ENCODE data around the gene NECAB2.

The NECAB2 gene

GRCh38 chr16:83932955-83933673 is 34.9 kb upstream of the NECAB2 start:
- H3K4me3 ChIP-seq (ENCODE audit: low read length), result no peak overlapping the region
- no peak for DNase-seq (ENCODE audit: low read depth)
- TF ChIP-seq CTCF (conservative IDR thresholded peaks at IDR 0.05; ENCODE audit: low read depth, low read length), result no peak

- no peak overlapping the region for H3K4me3 ChIP-seq (ENCODE audit: low read length)
- no peak for TF ChIP-seq CTCF (conservative IDR thresholded peaks at IDR 0.05; ENCODE audit: low read depth, low read length)
- no peak for DNase-seq (ENCODE audit: low read depth)
Measured at GRCh38 chr16:83933885-83934683, 34.0 kb upstream of the NECAB2 start.

- H3K4me3 ChIP-seq (ENCODE audit: low read length), result no peak overlapping the region
- no peak for TF ChIP-seq CTCF (conservative IDR thresholded peaks at IDR 0.05; ENCODE audit: low read depth, low read length)
- DNase-seq (ENCODE audit: low read depth), result no peak
Measured at GRCh38 chr16:83934684-83934977, 33.4 kb upstream of the NECAB2 start.

GRCh38 chr16:83935005-83935857 is 32.8 kb upstream of the NECAB2 start:
- no peak for TF ChIP-seq CTCF (conservative IDR thresholded peaks at IDR 0.05; ENCODE audit: low read depth, low read length)
- no peak for DNase-seq (ENCODE audit: low read depth)
- no peak overlapping the region for H3K4me3 ChIP-seq (ENCODE audit: low read length)

- H3K4me3 ChIP-seq (ENCODE audit: low read length), result no peak overlapping the region
- TF ChIP-seq CTCF (conservative IDR thresholded peaks at IDR 0.05; ENCODE audit: low read depth, low read length), result no peak
- no peak for DNase-seq (ENCODE audit: low read depth)
Measured at GRCh38 chr16:83935858-83936255, 32.2 kb upstream of the NECAB2 start.

- DNase-seq (ENCODE audit: low read depth), result no peak
- TF ChIP-seq CTCF (conservative IDR thresholded peaks at IDR 0.05; ENCODE audit: low read depth, low read length), result no peak
- H3K4me3 ChIP-seq (ENCODE audit: low read length), result no peak overlapping the region
Measured at GRCh38 chr16:83936581-83937165, 31.4 kb upstream of the NECAB2 start.
